GM23338 (cell line): ENCODE measurements around the gene RGS3. TPM values are rescaled to one million over a fixed set of nuclear protein-coding genes. Genes with fewer than 3 reads are reported as not detected.

Experiments
- ATAC-seq: fragments of 200-7000 bp; cut with Tn5 transposase; 3 replicates; pipeline ENCODE4 v1.9.1; 2020
- DNase-seq: peaks from one replicate; pipeline ENCODE4 v3.0.0-alpha.2; 2015; ENCODE audit warnings: low spot score
- H2AFZ ChIP-seq: fragments of 200-600 bp; sonication (generic); 2 replicates; pipeline ENCODE4 v1.8.0; 2016; ENCODE audit warnings: antibody characterized with exemption, mild to moderate bottlenecking, moderate library complexity
- H3F3A ChIP-seq: fragments of 200-600 bp; sonication (generic); replicated peaks from 2 replicates; pipeline ENCODE4 v1.8.0; 2017; ENCODE audit warnings: antibody characterized with exemption, mixed run types, low read depth
- H3K27ac ChIP-seq: fragments of 200-600 bp; sonication (generic); 2 replicates; pipeline ENCODE4 v1.6.1; 2016; ENCODE audit warnings: low read depth
- H3K27me3 ChIP-seq: fragments of 200-600 bp; sonication (generic); 2 replicates; pipeline ENCODE4 v1.8.0; 2016; ENCODE audit warnings: mild to moderate bottlenecking, mixed run types, moderate library complexity; ENCODE audit not compliant: insufficient read depth
- H3K36me3 ChIP-seq: fragments of 200-600 bp; sonication (generic); 2 replicates; pipeline ENCODE4 v1.8.0; 2016; ENCODE audit warnings: mild to moderate bottlenecking; ENCODE audit not compliant: insufficient read depth
- H3K4me1 ChIP-seq: fragments of 200-600 bp; sonication (generic); 2 replicates; pipeline ENCODE4 v1.8.0; 2016; ENCODE audit warnings: mild to moderate bottlenecking, moderate library complexity; ENCODE audit not compliant: insufficient read depth
- H3K4me2 ChIP-seq: fragments of 200-600 bp; sonication (generic); 2 replicates; pipeline ENCODE4 v1.7.1; 2017; ENCODE audit warnings: mixed run types
- H3K4me3 ChIP-seq: fragments of 200-600 bp; sonication (generic); 2 replicates; pipeline ENCODE4 v1.6.1; 2016; ENCODE audit warnings: mixed run types
- H3K79me2 ChIP-seq: fragments of 200-600 bp; sonication (generic); replicated peaks from 2 replicates; pipeline ENCODE4 v1.8.0; 2017; ENCODE audit warnings: mild to moderate bottlenecking; ENCODE audit not compliant: insufficient read depth
- H3K9me2 ChIP-seq: fragments of 200-600 bp; sonication (generic); 2 replicates; pipeline ENCODE4 v1.8.0; 2017; ENCODE audit not compliant: insufficient read depth
- H4K20me1 ChIP-seq: fragments of 200-600 bp; sonication (generic); replicated peaks from 2 replicates; pipeline ENCODE4 v1.8.0; 2017; ENCODE audit warnings: mild to moderate bottlenecking; ENCODE audit not compliant: insufficient read depth
- H3K27ac Mint-ChIP-seq: 2 replicates; pipeline ENCODE4 v1.8.0; 2020; ENCODE audit warnings: inconsistent platforms, mild to moderate bottlenecking, moderate library complexity, mixed read lengths
- H3K27me3 Mint-ChIP-seq: 3 replicates; pipeline ENCODE4 v1.8.0; 2022; ENCODE audit warnings: low read depth, mild to moderate bottlenecking, moderate library complexity, mixed read lengths, inconsistent platforms; ENCODE audit not compliant: insufficient read depth, poor library complexity
- H3K36me3 Mint-ChIP-seq: 3 replicates; pipeline ENCODE4 v1.8.0; 2021; ENCODE audit warnings: low read depth, mild to moderate bottlenecking, inconsistent platforms, moderate library complexity, mixed read lengths
- H3K4me1 Mint-ChIP-seq: 3 replicates; pipeline ENCODE4 v1.8.0; 2020; ENCODE audit warnings: mild to moderate bottlenecking, inconsistent platforms, mixed read lengths
- H3K4me3 Mint-ChIP-seq: 3 replicates; pipeline ENCODE4 v1.8.0; 2021; ENCODE audit warnings: moderate library complexity, mild to moderate bottlenecking, inconsistent platforms, mixed read lengths
- H3K9me3 Mint-ChIP-seq: 3 replicates; pipeline ENCODE4 v1.8.0; 2020; ENCODE audit warnings: moderate library complexity, mild to moderate bottlenecking, inconsistent platforms, mixed read lengths
- CREB1 ChIP-seq: fragments of 250-450 bp; sonication (Bioruptor Pico); IDR thresholded peaks from 2 replicates; pipeline ENCODE4 v1.5.0; 2020; ENCODE audit warnings: low read depth, mild to moderate bottlenecking, moderate library complexity
- CTCF ChIP-seq, 2 experiments: fragments of 200-600 bp in 1 of 2; sonication (generic) in 1 of 2; conservative IDR thresholded peaks; 2 replicates each; pipeline versions ENCODE4 v1.5.1 to v1.6.1; 2016 to 2017; ENCODE audit warnings: antibody characterized with exemption in 2 of 2, low read depth in 2 of 2, mild to moderate bottlenecking in 2 of 2, moderate library complexity in 1 of 2
- ETS1 ChIP-seq: IDR thresholded peaks from 2 replicates; pipeline ENCODE4 v1.6.1; 2016; ENCODE audit warnings: antibody characterized with exemption
- EZH2 ChIP-seq: fragments of 200-600 bp; sonication (generic); IDR thresholded peaks from one replicate; pipeline ENCODE4 v1.8.0; 2017; ENCODE audit warnings: antibody characterized with exemption, mild to moderate bottlenecking, low read depth; ENCODE audit not compliant: unreplicated experiment
- EZH2phosphoT487 ChIP-seq: fragments of 200-600 bp; sonication (generic); IDR thresholded peaks from one replicate; pipeline ENCODE4 v1.8.1; 2018; ENCODE audit warnings: antibody characterized with exemption; ENCODE audit not compliant: unreplicated experiment
- JUNB ChIP-seq: IDR thresholded peaks from one replicate; pipeline ENCODE4 v1.6.1; 2016; ENCODE audit warnings: antibody characterized with exemption; ENCODE audit not compliant: unreplicated experiment
- NANOG ChIP-seq: IDR thresholded peaks from 2 replicates; pipeline ENCODE4 v1.6.1; 2016; ENCODE audit warnings: antibody characterized with exemption, borderline replicate concordance
- POLR2AphosphoS5 ChIP-seq: IDR thresholded peaks from 2 replicates; pipeline ENCODE4 v1.6.1; 2016; ENCODE audit warnings: antibody characterized with exemption, low read depth
- REST ChIP-seq: IDR thresholded peaks from one replicate; pipeline ENCODE4 v1.6.1; 2018; ENCODE audit warnings: antibody characterized with exemption; ENCODE audit not compliant: unreplicated experiment
- STAT1 ChIP-seq: IDR thresholded peaks from one replicate; pipeline ENCODE4 v1.6.1; 2016; ENCODE audit warnings: antibody characterized with exemption; ENCODE audit not compliant: unreplicated experiment
- ZNF114 ChIP-seq: fragments of 250-450 bp; sonication (Bioruptor Pico); IDR thresholded peaks from 2 replicates; pipeline ENCODE4 v1.5.0; 2020; ENCODE audit warnings: mild to moderate bottlenecking, moderate library complexity
- ZNF331 ChIP-seq: fragments of 250-450 bp; sonication (Bioruptor Pico); IDR thresholded peaks from 2 replicates; pipeline ENCODE4 v1.5.0; 2020; ENCODE audit warnings: low read depth, mild to moderate bottlenecking, moderate library complexity
- ZNF462 ChIP-seq: fragments of 250-450 bp; sonication (Bioruptor Pico); IDR thresholded peaks from 2 replicates; pipeline ENCODE4 v1.5.0; 2020; ENCODE audit warnings: mild to moderate bottlenecking, moderate library complexity
- polyA plus RNA-seq: library from polyadenylated mRNA; unstranded; fragments of >200 nt; fragmentation: Nextera tagmentation; extraction: Ambion mirVana; gene quantifications from 2 replicates; pipeline ENCODE4 v1.2.1, GENCODE V29; 2016
- total RNA-seq: library from RNA; depleted of rRNA; stranded (reverse); fragments of >200 nt; shearing (Covaris generic); gene quantifications from 2 replicates; pipeline ENCODE4 v1.2.3, GENCODE V29; 2014

The RGS3 gene
- total and polyA plus RNA-seq, 2 experiments from 2014 or later, result 14.2 to 24.3 TPM

GRCh38 chr9:113626735-113627495 lies 163.4 kb downstream of the RGS3 start:
- H3F3A ChIP-seq, result no peaks in the 10 kb centered on the region
- Mint-ChIP-seq H3K27ac (no peak overlapping the region), H3K27me3 (peaks cover 2% of the 10 kb centered on the region), H3K4me1 (peaks cover 26% of the 10 kb centered on the region), H3K4me3 (no peak overlapping the region), H3K9me3 (no peaks in the 10 kb centered on the region), H3K36me3 (no peaks in the 10 kb centered on the region)
- H3K4me2 ChIP-seq, result no peak overlapping the region
- no peaks in the 10 kb centered on the region for H4K20me1 ChIP-seq
- TF ChIP-seq ZNF331 (no peak), ETS1 (no peak), EZH2phosphoT487 (no peak), EZH2 (no peak), CTCF (conservative IDR thresholded peaks at IDR 0.05; ENCODE audit: low read depth in 2 of 2) (no peak), ZNF462 (no peak), JUNB (no peak), CREB1 (CRISPR knock-in tag) (no peak), NANOG (no peak), STAT1 (no peak), REST (no peak), ZNF114 (CRISPR knock-in tag) (no peak), POLR2AphosphoS5 (no peak)
- no peaks in the 10 kb centered on the region for H3K36me3 ChIP-seq
- DNase-seq, result no peak
- no peak overlapping the region for H3K27ac ChIP-seq
- H3K9me2 ChIP-seq, result no peaks in the 10 kb centered on the region
- H3K79me2 ChIP-seq, result no peaks in the 10 kb centered on the region
- H2AFZ ChIP-seq, result no peak overlapping the region
- 0 out of 2 replicates have a peak, but pooled peaks cover 2% of the 10 kb centered on the region for H3K27me3 ChIP-seq
- no peak for ATAC-seq
- H3K4me3 ChIP-seq, result no peak overlapping the region
- H3K4me1 ChIP-seq, result peaks cover 13% of the 10 kb centered on the region
